HepG2 (cell line): ENCODE measurements around the gene ALDOA. TPM values are rescaled to one million over a fixed set of nuclear protein-coding genes. Genes with fewer than 3 reads are reported as not detected.

Experiments used
- CREM ChIP-seq, 2 experiments: sonication (generic) in 1 of 2; formaldehyde crosslinking in 1 of 2; IDR thresholded peaks; 2 replicates each; pipeline versions ENCODE4 v1.4.0 to v1.6.1; 2016 to 2020; ENCODE audit warnings: antibody characterized with exemption in 1 of 2, mild to moderate bottlenecking in 1 of 2, missing genetic modification reagents in 1 of 2
- DR1 ChIP-seq: sonication (generic); formaldehyde crosslinking; IDR thresholded peaks from 2 replicates; pipeline ENCODE4 v1.8.0; 2021; ENCODE audit warnings: mild to moderate bottlenecking, missing genetic modification reagents, inconsistent platforms
- HNRNPH1 ChIP-seq: fragments of 200-400 bp; formaldehyde crosslinking; optimal IDR thresholded peaks from 2 replicates; pipeline ENCODE3; 2017; ENCODE audit warnings: mild to moderate bottlenecking, low read depth, low read length
- JUND ChIP-seq: sonication (generic); formaldehyde crosslinking; IDR thresholded peaks from 2 replicates; pipeline ENCODE4 v1.8.0; 2022; ENCODE audit warnings: mild to moderate bottlenecking, missing genetic modification reagents
- KMT2B ChIP-seq: IDR thresholded peaks from 2 replicates; pipeline ENCODE4 v1.6.1; 2016; ENCODE audit warnings: missing genetic modification reagents, missing compliant biosample characterization
- MYC ChIP-seq: sonication (generic); formaldehyde crosslinking; IDR thresholded peaks from 2 replicates; pipeline ENCODE4 v1.9.0; 2021; ENCODE audit warnings: missing genetic modification reagents, borderline replicate concordance
- NAIF1 ChIP-seq: sonication (generic); formaldehyde crosslinking; IDR thresholded peaks from 2 replicates; pipeline ENCODE4 v1.5.0; 2020; ENCODE audit warnings: mild to moderate bottlenecking, missing genetic modification reagents, borderline replicate concordance
- NFE2L2 ChIP-seq: fragments of 150-350 bp; IDR thresholded peaks from 2 replicates; pipeline ENCODE4 v1.6.1; 2014; ENCODE audit warnings: low read length
- NFYB ChIP-seq: sonication (generic); formaldehyde crosslinking; IDR thresholded peaks from 2 replicates; pipeline ENCODE4 v1.4.0; 2020; ENCODE audit warnings: missing genetic modification reagents
- NPAS2 ChIP-seq: sonication (generic); formaldehyde crosslinking; IDR thresholded peaks from 2 replicates; pipeline ENCODE4 v1.8.0; 2022; ENCODE audit warnings: mild to moderate bottlenecking, missing genetic modification reagents, borderline replicate concordance
- RARA ChIP-seq: IDR thresholded peaks from 2 replicates; pipeline ENCODE4 v1.6.1; 2016; ENCODE audit warnings: missing genetic modification reagents, missing compliant biosample characterization
- TSC22D2 ChIP-seq: sonication (generic); formaldehyde crosslinking; IDR thresholded peaks from 2 replicates; pipeline ENCODE4 v1.5.1; 2020; ENCODE audit warnings: missing genetic modification reagents, mild to moderate bottlenecking, borderline replicate concordance
- XRCC5 ChIP-seq: fragments of 200-400 bp; formaldehyde crosslinking; optimal IDR thresholded peaks from 2 replicates; pipeline ENCODE3; 2017; ENCODE audit warnings: mild to moderate bottlenecking, low read length
- YY1 ChIP-seq: IDR thresholded peaks from 2 replicates; pipeline ENCODE4 v1.6.1; 2011; ENCODE audit warnings: low read length, low read depth, moderate library complexity, mild to moderate bottlenecking; ENCODE audit not compliant: insufficient read depth, insufficient replicate concordance
- ZBTB21 ChIP-seq: sonication (generic); formaldehyde crosslinking; IDR thresholded peaks from 2 replicates; pipeline ENCODE4 v1.4.0; 2020; ENCODE audit warnings: missing genetic modification reagents
- ZEB1 ChIP-seq: IDR thresholded peaks from 2 replicates; pipeline ENCODE4 v1.6.1; 2012; ENCODE audit warnings: mild to moderate bottlenecking, low read depth, inconsistent platforms; ENCODE audit not compliant: insufficient replicate concordance
- ZNF124 ChIP-seq: sonication (generic); formaldehyde crosslinking; IDR thresholded peaks from 2 replicates; pipeline ENCODE4 v1.4.0; 2020; ENCODE audit warnings: missing genetic modification reagents
- ZNF3 ChIP-seq: IDR thresholded peaks from 2 replicates; pipeline ENCODE4 v1.7.0; 2017; ENCODE audit warnings: inconsistent platforms
- ZNF430 ChIP-seq: sonication (generic); formaldehyde crosslinking; IDR thresholded peaks from 2 replicates; pipeline ENCODE4 v1.9.0; 2021; ENCODE audit warnings: mild to moderate bottlenecking, missing genetic modification reagents
- ZNF674 ChIP-seq: sonication (generic); formaldehyde crosslinking; IDR thresholded peaks from 2 replicates; pipeline ENCODE4 v1.5.0; 2020; ENCODE audit warnings: low read depth, mild to moderate bottlenecking, missing genetic modification reagents
- ZNF678 ChIP-seq: sonication (generic); formaldehyde crosslinking; IDR thresholded peaks from 2 replicates; pipeline ENCODE4 v1.4.0; 2020; ENCODE audit warnings: mild to moderate bottlenecking, missing genetic modification reagents
- ZNF775 ChIP-seq: sonication (generic); formaldehyde crosslinking; IDR thresholded peaks from 2 replicates; pipeline ENCODE4 v1.4.0; 2020; ENCODE audit warnings: missing genetic modification reagents, mild to moderate bottlenecking, moderate library complexity, borderline replicate concordance
- polyA plus RNA-seq, 8 experiments: library from polyadenylated mRNA; depleted of rRNA in 3 of 8; stranded (reverse) in 7 of 8; unstranded in 1 of 8; fragments of >200 nt; fragmentation: Illumina TruSeq in 4 of 8; extraction: Trizol in 4 of 8; gene quantifications; 2 replicates each; pipeline versions ENCODE4 v1.2.1 to v1.2.3, GENCODE V29; 2011 to 2016; ENCODE audit warnings: low read depth in 4 of 8, missing spikeins in 1 of 8, mixed read lengths in 1 of 8; ENCODE audit not compliant: insufficient read depth in 1 of 8
- total RNA-seq, 5 experiments: library from RNA; depleted of rRNA; stranded (reverse); fragments of >200 nt; fragmentation: Illumina TruSeq; extraction: Trizol; gene quantifications; 2 replicates each; pipeline ENCODE4 v1.2.3, GENCODE V29; 2016; ENCODE audit warnings: low read depth in 1 of 5
- TF ChIP-seq, protein P1 (sequence below): sonication (generic); formaldehyde crosslinking; IDR thresholded peaks from 2 replicates; pipeline ENCODE4 v1.5.0; 2020; ENCODE audit warnings: mild to moderate bottlenecking, missing genetic modification reagents
- TF ChIP-seq, protein P2 (sequence below): sonication (generic); formaldehyde crosslinking; IDR thresholded peaks from 2 replicates; pipeline ENCODE4 v1.8.0; 2022; ENCODE audit warnings: mild to moderate bottlenecking, missing genetic modification reagents; ENCODE audit not compliant: insufficient replicate concordance
- TF ChIP-seq, protein P3 (sequence below): sonication (generic); formaldehyde crosslinking; IDR thresholded peaks from 2 replicates; pipeline ENCODE4 v1.4.0; 2020; ENCODE audit warnings: mild to moderate bottlenecking, missing genetic modification reagents
- TF ChIP-seq, protein P4 (sequence below): sonication (generic); formaldehyde crosslinking; IDR thresholded peaks from 2 replicates; pipeline ENCODE4 v1.4.0; 2020; ENCODE audit warnings: mild to moderate bottlenecking, missing genetic modification reagents

Gene ALDOA
- total and polyA plus RNA-seq, 2 of the 13 experiments (the other 11 are each of a cell fraction or from before 2014, with no cell fraction given) = 925 to 1,884 TPM

DNA sequence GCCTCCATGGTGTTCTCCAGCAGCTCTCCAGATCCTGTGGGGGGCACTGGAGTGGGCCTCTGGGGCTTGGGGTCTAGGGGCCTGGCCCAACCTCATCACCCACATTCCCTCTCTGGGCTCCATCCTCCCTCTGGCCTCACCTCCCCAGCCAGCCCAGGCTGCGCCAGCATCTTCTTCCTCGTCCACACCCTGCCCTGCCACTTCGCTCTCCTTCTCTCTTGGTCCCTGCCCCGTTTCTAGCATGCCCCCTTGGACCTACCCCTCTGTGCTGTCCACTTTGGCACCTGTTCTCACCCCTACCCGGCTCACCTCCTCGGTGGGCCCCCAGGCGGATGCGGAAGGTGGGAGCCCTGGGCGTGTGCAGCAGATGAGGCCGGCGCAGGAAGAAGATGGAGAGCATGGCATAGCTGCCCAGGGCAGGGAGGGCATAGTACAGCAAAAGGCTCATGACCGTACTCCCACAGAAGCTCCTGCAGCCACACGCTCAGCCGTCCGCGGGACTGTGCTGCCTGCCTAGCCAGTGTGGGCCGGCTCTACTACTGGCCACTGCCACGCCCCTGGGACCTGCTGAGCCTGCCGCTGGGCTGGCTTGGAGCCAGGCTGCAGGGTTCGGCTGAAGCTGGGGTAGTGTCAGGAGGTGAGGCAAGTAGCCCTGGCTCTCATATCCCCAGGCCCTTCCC is 47.6 kb downstream of the ALDOA start, which contains the start of gene GDPD3 (continued):
- TF ChIP-seq JUND = no peak
- TF ChIP-seq, protein P1, sequence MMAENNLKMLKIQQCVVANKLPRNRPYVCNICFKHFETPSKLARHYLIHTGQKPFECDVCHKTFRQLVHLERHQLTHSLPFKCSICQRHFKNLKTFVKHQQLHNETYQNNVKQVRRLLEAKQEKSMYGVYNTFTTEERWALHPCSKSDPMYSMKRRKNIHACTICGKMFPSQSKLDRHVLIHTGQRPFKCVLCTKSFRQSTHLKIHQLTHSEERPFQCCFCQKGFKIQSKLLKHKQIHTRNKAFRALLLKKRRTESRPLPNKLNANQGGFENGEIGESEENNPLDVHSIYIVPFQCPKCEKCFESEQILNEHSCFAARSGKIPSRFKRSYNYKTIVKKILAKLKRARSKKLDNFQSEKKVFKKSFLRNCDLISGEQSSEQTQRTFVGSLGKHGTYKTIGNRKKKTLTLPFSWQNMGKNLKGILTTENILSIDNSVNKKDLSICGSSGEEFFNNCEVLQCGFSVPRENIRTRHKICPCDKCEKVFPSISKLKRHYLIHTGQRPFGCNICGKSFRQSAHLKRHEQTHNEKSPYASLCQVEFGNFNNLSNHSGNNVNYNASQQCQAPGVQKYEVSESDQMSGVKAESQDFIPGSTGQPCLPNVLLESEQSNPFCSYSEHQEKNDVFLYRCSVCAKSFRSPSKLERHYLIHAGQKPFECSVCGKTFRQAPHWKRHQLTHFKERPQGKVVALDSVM = no peak
- no peak for TF ChIP-seq ZNF775 (CRISPR knock-in tag)
- no peak for TF ChIP-seq NFE2L2
- no peak for TF ChIP-seq XRCC5
- no peak for TF ChIP-seq ZNF124 (CRISPR knock-in tag)
- no peak for TF ChIP-seq NAIF1 (CRISPR knock-in tag)
- no peak for TF ChIP-seq ZEB1
- no peak for TF ChIP-seq NFYB
- TF ChIP-seq, protein P2, sequence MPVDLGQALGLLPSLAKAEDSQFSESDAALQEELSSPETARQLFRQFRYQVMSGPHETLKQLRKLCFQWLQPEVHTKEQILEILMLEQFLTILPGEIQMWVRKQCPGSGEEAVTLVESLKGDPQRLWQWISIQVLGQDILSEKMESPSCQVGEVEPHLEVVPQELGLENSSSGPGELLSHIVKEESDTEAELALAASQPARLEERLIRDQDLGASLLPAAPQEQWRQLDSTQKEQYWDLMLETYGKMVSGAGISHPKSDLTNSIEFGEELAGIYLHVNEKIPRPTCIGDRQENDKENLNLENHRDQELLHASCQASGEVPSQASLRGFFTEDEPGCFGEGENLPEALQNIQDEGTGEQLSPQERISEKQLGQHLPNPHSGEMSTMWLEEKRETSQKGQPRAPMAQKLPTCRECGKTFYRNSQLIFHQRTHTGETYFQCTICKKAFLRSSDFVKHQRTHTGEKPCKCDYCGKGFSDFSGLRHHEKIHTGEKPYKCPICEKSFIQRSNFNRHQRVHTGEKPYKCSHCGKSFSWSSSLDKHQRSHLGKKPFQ (CRISPR knock-in tag) = no peak
- 0 out of 2 replicates have a peak, but pooled peaks have one; percentile 31 for TF ChIP-seq ZNF674 (CRISPR knock-in tag)
- no peak for TF ChIP-seq KMT2B
- TF ChIP-seq, protein P3, sequence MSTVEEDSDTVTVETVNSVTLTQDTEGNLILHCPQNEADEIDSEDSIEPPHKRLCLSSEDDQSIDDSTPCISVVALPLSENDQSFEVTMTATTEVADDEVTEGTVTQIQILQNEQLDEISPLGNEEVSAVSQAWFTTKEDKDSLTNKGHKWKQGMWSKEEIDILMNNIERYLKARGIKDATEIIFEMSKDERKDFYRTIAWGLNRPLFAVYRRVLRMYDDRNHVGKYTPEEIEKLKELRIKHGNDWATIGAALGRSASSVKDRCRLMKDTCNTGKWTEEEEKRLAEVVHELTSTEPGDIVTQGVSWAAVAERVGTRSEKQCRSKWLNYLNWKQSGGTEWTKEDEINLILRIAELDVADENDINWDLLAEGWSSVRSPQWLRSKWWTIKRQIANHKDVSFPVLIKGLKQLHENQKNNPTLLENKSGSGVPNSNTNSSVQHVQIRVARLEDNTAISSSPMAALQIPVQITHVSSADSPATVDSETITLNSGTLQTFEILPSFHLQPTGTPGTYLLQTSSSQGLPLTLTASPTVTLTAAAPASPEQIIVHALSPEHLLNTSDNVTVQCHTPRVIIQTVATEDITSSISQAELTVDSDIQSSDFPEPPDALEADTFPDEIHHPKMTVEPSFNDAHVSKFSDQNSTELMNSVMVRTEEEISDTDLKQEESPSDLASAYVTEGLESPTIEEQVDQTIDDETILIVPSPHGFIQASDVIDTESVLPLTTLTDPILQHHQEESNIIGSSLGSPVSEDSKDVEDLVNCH (CRISPR knock-in tag) = no peak
- no peak for TF ChIP-seq TSC22D2 (CRISPR knock-in tag)
- no peak for TF ChIP-seq MYC (CRISPR knock-in tag)
- TF ChIP-seq YY1 = no peak
- TF ChIP-seq DR1 (CRISPR knock-in tag) = no peak
- TF ChIP-seq, protein P4, sequence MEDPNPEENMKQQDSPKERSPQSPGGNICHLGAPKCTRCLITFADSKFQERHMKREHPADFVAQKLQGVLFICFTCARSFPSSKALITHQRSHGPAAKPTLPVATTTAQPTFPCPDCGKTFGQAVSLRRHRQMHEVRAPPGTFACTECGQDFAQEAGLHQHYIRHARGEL (CRISPR knock-in tag) = no peak
- no peak for TF ChIP-seq ZNF678 (CRISPR knock-in tag)
- TF ChIP-seq ZNF3 = no peak
- no peak for TF ChIP-seq ZBTB21
- peak; percentile 2 for TF ChIP-seq HNRNPH1
- no peak; the same call in 1 of the 2 replicates for TF ChIP-seq CREM (IDR thresholded peaks at IDR 0.05)
- TF ChIP-seq CREM (CRISPR knock-in tag; IDR thresholded peaks at IDR 0.05) = no peak
- TF ChIP-seq RARA (CRISPR knock-in tag) = no peak
- no peak for TF ChIP-seq ZNF430
- no peak for TF ChIP-seq NPAS2 (CRISPR knock-in tag)
